Measurements from ENCODE around the gene RIC8B.

- TF ChIP-seq, protein P1, sequence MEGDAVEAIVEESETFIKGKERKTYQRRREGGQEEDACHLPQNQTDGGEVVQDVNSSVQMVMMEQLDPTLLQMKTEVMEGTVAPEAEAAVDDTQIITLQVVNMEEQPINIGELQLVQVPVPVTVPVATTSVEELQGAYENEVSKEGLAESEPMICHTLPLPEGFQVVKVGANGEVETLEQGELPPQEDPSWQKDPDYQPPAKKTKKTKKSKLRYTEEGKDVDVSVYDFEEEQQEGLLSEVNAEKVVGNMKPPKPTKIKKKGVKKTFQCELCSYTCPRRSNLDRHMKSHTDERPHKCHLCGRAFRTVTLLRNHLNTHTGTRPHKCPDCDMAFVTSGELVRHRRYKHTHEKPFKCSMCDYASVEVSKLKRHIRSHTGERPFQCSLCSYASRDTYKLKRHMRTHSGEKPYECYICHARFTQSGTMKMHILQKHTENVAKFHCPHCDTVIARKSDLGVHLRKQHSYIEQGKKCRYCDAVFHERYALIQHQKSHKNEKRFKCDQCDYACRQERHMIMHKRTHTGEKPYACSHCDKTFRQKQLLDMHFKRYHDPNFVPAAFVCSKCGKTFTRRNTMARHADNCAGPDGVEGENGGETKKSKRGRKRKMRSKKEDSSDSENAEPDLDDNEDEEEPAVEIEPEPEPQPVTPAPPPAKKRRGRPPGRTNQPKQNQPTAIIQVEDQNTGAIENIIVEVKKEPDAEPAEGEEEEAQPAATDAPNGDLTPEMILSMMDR (IDR thresholded peaks at IDR 0.05) = no peak
- TF ChIP-seq POLR2A (IDR thresholded peaks at IDR 0.05) = no peak
Observed at GRCh38 chr12:106871477-106871876, 97.0 kb downstream of the RIC8B start.
